Mesendoderm (in vitro differentiated cells): ENCODE data around the gene UGT1A5.

Experiments
- DNase-seq: peaks from one replicate; pipeline ENCODE4 v3.0.0; 2013
- H2AK5ac ChIP-seq: 2 replicates; pipeline ENCODE4 v1.6.1; 2013; ENCODE audit warnings: low read length, inconsistent platforms
- H2BK120ac ChIP-seq: 2 replicates; pipeline ENCODE4 v1.6.1; 2013; ENCODE audit warnings: low read depth, mild to moderate bottlenecking, low read length, moderate library complexity, mixed read lengths
- H2BK15ac ChIP-seq: replicated peaks from 2 replicates; pipeline ENCODE4 v1.6.1; 2013; ENCODE audit warnings: low read depth, mild to moderate bottlenecking, moderate library complexity
- H2BK5ac ChIP-seq: 2 replicates; pipeline ENCODE4 v1.6.1; 2013; ENCODE audit warnings: low read length, inconsistent platforms
- H3K18ac ChIP-seq: 2 replicates; pipeline ENCODE4 v1.6.1; 2013; ENCODE audit warnings: mild to moderate bottlenecking, low read length, mixed read lengths
- H3K23ac ChIP-seq: one replicate; pipeline ENCODE4 v1.6.1; 2013; ENCODE audit warnings: low read length
- H3K27ac ChIP-seq: 2 replicates; pipeline ENCODE4 v1.5.1; 2013; ENCODE audit warnings: low read depth, mild to moderate bottlenecking, inconsistent platforms, low read length, moderate library complexity
- H3K27me3 ChIP-seq: 2 replicates; pipeline ENCODE4 v1.6.1; 2013; ENCODE audit warnings: low read length, control low read depth, mild to moderate bottlenecking, inconsistent platforms; ENCODE audit not compliant: insufficient read depth, poor library complexity
- H3K36me3 ChIP-seq: 2 replicates; pipeline ENCODE4 v1.6.1; 2013; ENCODE audit warnings: low read length, inconsistent platforms; ENCODE audit not compliant: control insufficient read depth, insufficient read depth
- H3K4ac ChIP-seq: one replicate; pipeline ENCODE4 v1.6.1; 2013; ENCODE audit warnings: low read depth, mild to moderate bottlenecking, low read length, moderate library complexity
- H3K4me1 ChIP-seq: 2 replicates; pipeline ENCODE4 v1.6.1; 2013; ENCODE audit warnings: low read depth, low read length, inconsistent platforms; ENCODE audit not compliant: control insufficient read depth
- H3K4me2 ChIP-seq: 2 replicates; pipeline ENCODE4 v1.6.1; 2013; ENCODE audit warnings: low read length
- H3K4me3 ChIP-seq: 2 replicates; pipeline ENCODE4 v1.5.1; 2013; ENCODE audit warnings: mild to moderate bottlenecking, low read length
- H3K56ac ChIP-seq: one replicate; pipeline ENCODE4 v1.6.1; 2013; ENCODE audit warnings: low read length
- H3K79me1 ChIP-seq: 2 replicates; pipeline ENCODE4 v1.6.1; 2013; ENCODE audit warnings: low read length, inconsistent platforms
- H3K79me2 ChIP-seq: 2 replicates; pipeline ENCODE4 v1.6.1; 2013; ENCODE audit warnings: mild to moderate bottlenecking, low read length; ENCODE audit not compliant: control insufficient read depth, insufficient read depth
- H3K9ac ChIP-seq: 2 replicates; pipeline ENCODE4 v1.6.1; 2013; ENCODE audit warnings: low read length, inconsistent platforms
- H4K5ac ChIP-seq: one replicate; pipeline ENCODE4 v1.6.1; 2013; ENCODE audit warnings: low read length
- H4K8ac ChIP-seq: one replicate; pipeline ENCODE4 v1.6.1; 2013; ENCODE audit warnings: low read depth, mild to moderate bottlenecking, control low read depth, low read length, moderate library complexity
- WGBS: extraction: QIAGEN DNeasy Blood & Tissue Kit; methylation state at CpG from one replicate; pipeline ENCODE4 v1.1.7; 2013; ENCODE audit warnings: low lambda C conversion rate, missing lambda C conversion rate; ENCODE audit not compliant: insufficient coverage; ENCODE audit errors: extremely low coverage; 5-methylcytosine and 5-hydroxymethylcytosine counted together

The UGT1A5 gene

GRCh38 chr2:233816334-233816733 lies 103.6 kb downstream of the UGT1A5 start:
- WGBS, result no CpG with 5 or more reads among the region's 2 CpGs
- Histone ChIP-seq H3K4me3 (no peak overlapping the region), H3K27ac (no peak overlapping the region)

GRCh38 chr2:233816771-233817170 lies 104.1 kb downstream of the UGT1A5 start:
- no CpG with 5 or more reads among the region's 4 CpGs for WGBS
- Histone ChIP-seq H3K4me2 (no peak overlapping the region), H3K4me1 (no peaks in the 10 kb centered on the region), H2BK5ac (no peak overlapping the region), H3K79me2 (no peaks in the 10 kb centered on the region), H4K5ac (no peak overlapping the region), H3K27ac (no peak overlapping the region), H3K36me3 (no peaks in the 10 kb centered on the region), H2BK120ac (no peak overlapping the region), H3K56ac (no peak overlapping the region), H3K27me3 (no peaks in the 10 kb centered on the region), H2BK15ac (no peak overlapping the region), H3K9ac (no peak overlapping the region), H4K8ac (no peak overlapping the region), H3K23ac (no peak overlapping the region), H3K79me1 (no peaks in the 10 kb centered on the region), H3K4ac (no peak overlapping the region), H2AK5ac (no peak overlapping the region), H3K4me3 (no peak overlapping the region), H3K18ac (no peak overlapping the region)
- DNase-seq, result no peak

More at GRCh38 chr2:233816334-233816733, 103.6 kb downstream of the UGT1A5 start:
- Histone ChIP-seq H3K79me1 (no peaks in the 10 kb centered on the region), H3K79me2 (no peaks in the 10 kb centered on the region), H3K9ac (no peak overlapping the region), H3K27me3 (no peaks in the 10 kb centered on the region), H3K4me2 (no peak overlapping the region), H3K56ac (no peak overlapping the region), H2BK5ac (no peak overlapping the region), H2BK15ac (no peak overlapping the region), H3K18ac (no peak overlapping the region), H3K23ac (no peak overlapping the region), H3K4me1 (no peaks in the 10 kb centered on the region), H2AK5ac (no peak overlapping the region), H2BK120ac (no peak overlapping the region), H4K8ac (no peak overlapping the region), H3K36me3 (no peaks in the 10 kb centered on the region), H3K4ac (no peak overlapping the region), H4K5ac (no peak overlapping the region)
- no peak for DNase-seq

GRCh38 chr2:233817361-233817911 lies 104.7 kb downstream of the UGT1A5 start:
- H4K5ac ChIP-seq, result no peak overlapping the region
- H2BK120ac ChIP-seq, result no peak overlapping the region
- no peak overlapping the region for H3K56ac ChIP-seq
- H3K9ac ChIP-seq, result no peak overlapping the region
- H3K4me3 ChIP-seq, result no peak overlapping the region
- no peaks in the 10 kb centered on the region for H3K4me1 ChIP-seq
- no peak overlapping the region for H3K4ac ChIP-seq
- H3K27me3 ChIP-seq, result no peaks in the 10 kb centered on the region
- no peak overlapping the region for H4K8ac ChIP-seq
- no peak overlapping the region for H3K18ac ChIP-seq
- WGBS, result no CpG with 5 or more reads among the region's 3 CpGs
- H2AK5ac ChIP-seq, result no peak overlapping the region
- H3K79me1 ChIP-seq, result no peaks in the 10 kb centered on the region
- no peak overlapping the region for H3K27ac ChIP-seq
- H3K79me2 ChIP-seq, result no peaks in the 10 kb centered on the region
- H2BK15ac ChIP-seq, result no peak overlapping the region
- no peak overlapping the region for H2BK5ac ChIP-seq
- DNase-seq, result no peak
- H3K23ac ChIP-seq, result no peak overlapping the region
- no peak overlapping the region for H3K4me2 ChIP-seq
- no peaks in the 10 kb centered on the region for H3K36me3 ChIP-seq

GRCh38 chr2:233817995-233818638 lies 105.4 kb downstream of the UGT1A5 start:
- H3K4me2 ChIP-seq, result no peak overlapping the region
- no peak overlapping the region for H2BK120ac ChIP-seq
- no peak overlapping the region for H3K23ac ChIP-seq
- no peak overlapping the region for H4K5ac ChIP-seq
- H3K56ac ChIP-seq, result no peak overlapping the region
- H3K27ac ChIP-seq, result no peak overlapping the region
- H3K79me1 ChIP-seq, result no peaks in the 10 kb centered on the region
- H3K4me1 ChIP-seq, result no peaks in the 10 kb centered on the region
- no peaks in the 10 kb centered on the region for H3K27me3 ChIP-seq
- WGBS, result no CpG with 5 or more reads among the region's 11 CpGs
- no peak overlapping the region for H3K9ac ChIP-seq
- no peaks in the 10 kb centered on the region for H3K36me3 ChIP-seq
- no peak overlapping the region for H3K18ac ChIP-seq
- DNase-seq, result no peak
- no peak overlapping the region for H2AK5ac ChIP-seq
- H3K4me3 ChIP-seq, result no peak overlapping the region
- no peaks in the 10 kb centered on the region for H3K79me2 ChIP-seq
- no peak overlapping the region for H4K8ac ChIP-seq
- H2BK5ac ChIP-seq, result no peak overlapping the region
- H3K4ac ChIP-seq, result no peak overlapping the region
- no peak overlapping the region for H2BK15ac ChIP-seq

- no CpG with 5 or more reads among the region's 17 CpGs for WGBS
- no peaks in the 10 kb centered on the region for H3K36me3 ChIP-seq
- no peak overlapping the region for H2AK5ac ChIP-seq
- no peak overlapping the region for H3K27ac ChIP-seq
- no peak overlapping the region for H3K4me3 ChIP-seq
- H3K4me1 ChIP-seq, result no peaks in the 10 kb centered on the region
- H2BK15ac ChIP-seq, result no peak overlapping the region
- H3K4ac ChIP-seq, result no peak overlapping the region
- H2BK5ac ChIP-seq, result no peak overlapping the region
- no peak overlapping the region for H3K23ac ChIP-seq
- no peaks in the 10 kb centered on the region for H3K79me1 ChIP-seq
- no peak overlapping the region for H3K4me2 ChIP-seq
- H3K79me2 ChIP-seq, result no peaks in the 10 kb centered on the region
- no peak overlapping the region for H3K9ac ChIP-seq
- H4K5ac ChIP-seq, result no peak overlapping the region
- H3K27me3 ChIP-seq, result no peaks in the 10 kb centered on the region
- H3K56ac ChIP-seq, result no peak overlapping the region
- no peak overlapping the region for H2BK120ac ChIP-seq
- no peak overlapping the region for H4K8ac ChIP-seq
- DNase-seq, result no peak
- H3K18ac ChIP-seq, result no peak overlapping the region
These were observed 106.2 kb downstream of the UGT1A5 start for GRCh38 chr2:233818639-233819621.
